Activated CD8-positive, alpha-beta T cell treated with anti-CD3 and anti-CD28 coated beads, Interleukin-2, amount 10 ng/mL, durations not matched to agents 7 days and 5 days (primary cell): ENCODE results near the gene CHN2. TPM values are rescaled to one million over a fixed set of nuclear protein-coding genes. Genes with fewer than 3 reads are reported as not detected.

Experiments used
- ATAC-seq: fragments of 150-1000 bp; cut with Tn5 transposase; one replicate; pipeline ENCODE4 v1.10.0; 2021; ENCODE audit warnings: moderate library complexity
- CTCF ChIA-PET: fragments of 350-600 bp; sonication (Branson Sonifier 250); formaldehyde crosslinking; loops from one replicate; lab custom pipeline; 2021; ENCODE audit warnings: antibody characterized with exemption; lab: Charles Lee
- POLR2A ChIA-PET: fragments of 350-600 bp; sonication (Branson Sonifier 250); formaldehyde crosslinking; loops from one replicate; lab custom pipeline; 2021; ENCODE audit warnings: antibody characterized with exemption; lab: Charles Lee
- DNase-seq: peaks from one replicate; pipeline ENCODE4 v3.0.0-alpha.2; 2020
- H3K27ac Mint-ChIP-seq: one replicate; pipeline ENCODE4 v1.8.0; 2021; ENCODE audit warnings: mild to moderate bottlenecking, mixed read lengths
- H3K27me3 Mint-ChIP-seq: one replicate; pipeline ENCODE4 v1.8.0; 2021; ENCODE audit warnings: low read depth, mixed read lengths
- H3K36me3 Mint-ChIP-seq: one replicate; pipeline ENCODE4 v1.8.0; 2021; ENCODE audit warnings: low read depth, mixed read lengths
- H3K4me1 Mint-ChIP-seq: one replicate; pipeline ENCODE4 v1.8.0; 2021; ENCODE audit warnings: low read depth, mixed read lengths
- H3K4me3 Mint-ChIP-seq: one replicate; pipeline ENCODE4 v1.8.0; 2021; ENCODE audit warnings: mild to moderate bottlenecking, mixed read lengths
- H3K9me3 Mint-ChIP-seq: one replicate; pipeline ENCODE4 v1.8.0; 2022; ENCODE audit warnings: mixed read lengths; ENCODE audit not compliant: insufficient read depth
- total RNA-seq, 2 experiments: library from RNA; stranded (reverse); gene quantifications; one replicate each; pipeline ENCODE4 v1.2.3, GENCODE V29; 2021

CHN2 gene
- total RNA-seq, 2 experiments from 2014 or later = 8.7 to 9.2 TPM

GRCh38 chr7:29461996-29462395, 267.4 kb downstream of the CHN2 start:
- DNase-seq = no peak
- no peak for ATAC-seq
- CTCF ChIA-PET = no interaction called here
- no peak overlapping the region for H3K4me3 Mint-ChIP-seq
- H3K36me3 Mint-ChIP-seq = no peaks in the 10 kb centered on the region
- H3K9me3 Mint-ChIP-seq = no peaks in the 10 kb centered on the region
- H3K4me1 Mint-ChIP-seq = no peaks in the 10 kb centered on the region
- POLR2A ChIA-PET = no interaction called here
- no peaks in the 10 kb centered on the region for H3K27me3 Mint-ChIP-seq
- H3K27ac Mint-ChIP-seq = no peak overlapping the region

DNA sequence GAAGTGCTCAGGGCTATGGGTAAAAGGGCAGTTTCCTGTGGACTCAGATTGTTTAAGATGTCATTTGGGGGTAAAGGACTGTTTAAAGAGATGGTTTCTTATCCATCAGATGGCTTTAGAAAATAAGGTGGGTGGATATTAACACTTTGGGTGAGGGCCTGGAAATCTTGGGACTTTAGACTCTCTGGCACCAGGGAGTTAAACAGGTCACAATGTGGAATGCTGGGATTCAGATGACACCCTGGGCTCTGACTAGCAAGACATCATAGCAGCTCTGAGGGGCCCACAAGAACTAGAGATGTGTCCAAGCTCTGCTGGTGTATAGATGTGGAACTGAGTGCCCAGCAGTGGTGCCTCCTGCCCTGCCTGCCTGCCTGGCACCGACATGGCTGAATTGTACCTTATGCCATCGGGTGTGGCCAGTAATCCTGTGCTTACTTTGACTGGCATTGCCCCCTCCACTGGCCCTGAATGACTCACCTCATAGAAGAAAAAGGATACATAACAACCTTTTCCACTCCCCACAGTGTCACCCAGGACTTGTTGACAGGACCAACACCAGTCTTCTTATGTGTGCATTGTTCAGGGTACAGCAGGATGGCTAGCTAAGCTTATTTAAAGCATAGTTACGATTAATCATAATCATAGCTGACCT, 269.1 kb downstream of the CHN2 start:
- Mint-ChIP-seq H3K27ac (no peak overlapping the region), H3K36me3 (no peaks in the 10 kb centered on the region), H3K4me1 (no peaks in the 10 kb centered on the region), H3K4me3 (no peak overlapping the region), H3K9me3 (no peaks in the 10 kb centered on the region), H3K27me3 (no peaks in the 10 kb centered on the region)
- CTCF ChIA-PET = interaction anchor here (0.8 kb wide), 1 partner anchor 66 kb away, joined by 3 read pairs; no protein-coding TSS in a partner anchor
- POLR2A ChIA-PET = no interaction called here
- DNase-seq (no peak), ATAC-seq (no peak)

DNA sequence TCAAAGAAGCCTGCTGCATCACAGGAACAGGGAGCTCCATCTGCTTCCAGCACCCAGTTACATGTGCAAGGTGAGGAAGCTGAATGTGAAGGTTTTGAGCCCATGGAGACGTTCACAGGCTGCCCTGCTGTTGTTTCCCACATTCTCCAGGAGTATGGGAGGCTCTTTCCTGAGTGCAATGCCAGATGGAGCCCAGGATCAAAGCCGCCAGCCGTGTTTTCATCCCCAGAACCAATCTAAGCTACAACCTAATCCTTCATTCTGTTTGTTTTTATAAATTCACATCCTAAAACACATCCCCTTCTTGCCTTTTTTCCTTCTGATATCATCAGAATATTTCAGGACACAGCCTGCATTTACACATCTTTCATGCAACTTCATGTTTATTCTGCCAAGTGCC, 270.2 kb downstream of the CHN2 start:
- Mint-ChIP-seq H3K9me3 (no peaks in the 10 kb centered on the region), H3K4me1 (no peaks in the 10 kb centered on the region), H3K27ac (no peak overlapping the region), H3K36me3 (no peaks in the 10 kb centered on the region), H3K4me3 (no peak overlapping the region), H3K27me3 (no peaks in the 10 kb centered on the region)
- ATAC-seq = no peak
- ChIA-PET POLR2A (no interaction called here), CTCF (interaction anchor here (0.8 kb wide), 1 partner anchor 67 kb away, joined by 3 read pairs; no protein-coding TSS in a partner anchor)
- no peak for DNase-seq

GRCh38 chr7:29467193-29467926, 272.8 kb downstream of the CHN2 start:
- DNase-seq = no peak
- Mint-ChIP-seq H3K27me3 (no peaks in the 10 kb centered on the region), H3K9me3 (no peaks in the 10 kb centered on the region), H3K4me3 (no peak overlapping the region), H3K27ac (no peak overlapping the region), H3K4me1 (no peaks in the 10 kb centered on the region), H3K36me3 (no peaks in the 10 kb centered on the region)
- ChIA-PET CTCF (no interaction called here), POLR2A (no interaction called here)
- no peak for ATAC-seq

DNA sequence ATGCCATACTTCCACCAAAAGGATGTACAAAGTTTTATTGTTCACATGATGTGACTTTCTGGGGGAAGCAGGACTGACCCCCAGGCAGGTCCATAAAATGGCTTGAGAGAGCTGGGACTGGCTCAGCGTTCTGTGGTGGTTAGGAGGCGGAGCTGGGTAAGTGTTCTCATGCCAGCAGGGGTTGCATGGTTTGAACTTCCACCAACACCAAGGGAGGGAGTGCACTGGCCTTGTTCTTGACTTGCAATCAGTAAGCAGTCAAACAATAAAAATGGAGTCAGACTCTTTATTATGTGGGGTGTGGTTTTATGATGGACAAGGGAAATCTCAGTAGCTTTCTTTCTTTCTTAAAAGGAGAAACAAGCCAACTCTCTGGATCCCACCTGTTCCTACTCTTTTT, 273.6 kb downstream of the CHN2 start:
- H3K4me3 Mint-ChIP-seq = no peak overlapping the region
- ChIA-PET POLR2A (no interaction called here), CTCF (no interaction called here)
- DNase-seq (no peak), ATAC-seq (no peak)
- H3K27ac Mint-ChIP-seq = no peak overlapping the region
- H3K36me3 Mint-ChIP-seq = no peaks in the 10 kb centered on the region
- H3K9me3 Mint-ChIP-seq = no peaks in the 10 kb centered on the region
- H3K4me1 Mint-ChIP-seq = no peaks in the 10 kb centered on the region
- H3K27me3 Mint-ChIP-seq = no peaks in the 10 kb centered on the region

- Mint-ChIP-seq H3K36me3 (no peaks in the 10 kb centered on the region), H3K4me1 (no peaks in the 10 kb centered on the region), H3K4me3 (no peak overlapping the region), H3K9me3 (no peaks in the 10 kb centered on the region), H3K27ac (no peak overlapping the region), H3K27me3 (no peaks in the 10 kb centered on the region)
- ATAC-seq (no peak), DNase-seq (no peak)
- ChIA-PET POLR2A (interaction anchor here (0.6 kb wide), 1 partner anchor 564 kb away, joined by 3 read pairs; no protein-coding TSS in a partner anchor), CTCF (no interaction called here)
These were observed 274.7 kb downstream of the CHN2 start for GRCh38 chr7:29469281-29469680.

DNA sequence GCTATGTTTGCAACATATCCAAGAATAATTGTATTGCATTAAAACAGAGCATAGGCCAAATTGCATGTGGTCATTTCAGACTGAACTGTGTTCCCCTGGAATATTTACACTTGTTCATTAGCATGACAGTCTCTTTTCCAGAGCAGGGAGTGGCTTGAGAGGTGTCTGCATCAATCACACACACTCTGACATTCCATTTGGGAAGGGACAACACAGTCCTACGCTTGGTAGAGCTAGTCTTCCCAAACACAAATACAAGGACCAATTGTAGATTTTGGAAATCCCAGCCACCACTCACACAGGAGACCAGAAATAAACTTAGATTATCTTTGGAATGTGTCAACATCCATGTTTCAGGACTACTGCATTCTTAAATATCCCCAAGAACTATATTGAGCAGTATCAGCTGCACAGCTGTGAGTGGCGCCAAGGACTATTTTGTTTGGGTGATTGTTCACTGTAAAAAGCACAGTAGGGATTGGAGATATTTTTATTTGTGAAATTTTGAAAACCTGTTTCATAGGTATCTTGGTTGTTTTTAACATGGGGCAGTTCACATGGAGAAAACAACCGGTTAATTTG, 275.5 kb downstream of the CHN2 start:
- no peak overlapping the region for H3K4me3 Mint-ChIP-seq
- no peaks in the 10 kb centered on the region for H3K4me1 Mint-ChIP-seq
- ChIA-PET POLR2A (interaction anchor here (0.7 kb wide), 1 partner anchor 754 kb away, joined by 3 read pairs; no protein-coding TSS in a partner anchor), CTCF (no interaction called here)
- H3K27ac Mint-ChIP-seq = no peak overlapping the region
- no peak for DNase-seq
- H3K9me3 Mint-ChIP-seq = no peaks in the 10 kb centered on the region
- no peak for ATAC-seq
- H3K36me3 Mint-ChIP-seq = no peaks in the 10 kb centered on the region
- H3K27me3 Mint-ChIP-seq = no peaks in the 10 kb centered on the region

- ChIA-PET CTCF (no interaction called here), POLR2A (no interaction called here)
- Mint-ChIP-seq H3K4me1 (no peaks in the 10 kb centered on the region), H3K9me3 (no peaks in the 10 kb centered on the region), H3K27ac (no peak overlapping the region), H3K36me3 (no peaks in the 10 kb centered on the region), H3K4me3 (no peak overlapping the region), H3K27me3 (no peaks in the 10 kb centered on the region)
- ATAC-seq (no peak), DNase-seq (no peak)
These were observed 277.0 kb downstream of the CHN2 start for GRCh38 chr7:29471444-29472138.

DNA sequence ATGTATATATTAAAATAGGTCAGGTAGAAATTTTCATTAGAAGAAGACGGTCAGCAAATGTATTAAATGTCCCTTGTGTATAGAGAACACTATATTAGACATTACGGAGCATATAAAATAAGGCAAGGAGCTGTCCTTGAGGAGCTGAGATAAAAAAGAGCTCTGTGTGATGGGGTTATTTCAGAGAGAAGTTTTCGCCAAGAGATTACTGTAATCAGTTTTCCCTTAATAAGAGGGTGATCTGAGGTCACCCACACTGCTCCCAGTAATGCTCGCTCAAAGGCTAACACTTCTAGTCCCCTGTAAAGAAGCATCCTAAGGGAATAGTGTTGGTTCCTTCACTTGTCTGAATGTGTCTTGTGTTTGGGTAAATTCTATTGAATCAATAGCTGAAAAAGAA, 282.3 kb downstream of the CHN2 start:
- no peak overlapping the region for H3K4me3 Mint-ChIP-seq
- ATAC-seq = no peak
- H3K4me1 Mint-ChIP-seq = no peaks in the 10 kb centered on the region
- ChIA-PET CTCF (no interaction called here), POLR2A (no interaction called here)
- H3K36me3 Mint-ChIP-seq = no peaks in the 10 kb centered on the region
- H3K27ac Mint-ChIP-seq = no peak overlapping the region
- DNase-seq = no peak
- no peaks in the 10 kb centered on the region for H3K9me3 Mint-ChIP-seq
- H3K27me3 Mint-ChIP-seq = no peaks in the 10 kb centered on the region

GRCh38 chr7:29478226-29478625, 283.7 kb downstream of the CHN2 start:
- H3K27ac Mint-ChIP-seq = no peak overlapping the region
- H3K36me3 Mint-ChIP-seq = no peaks in the 10 kb centered on the region
- no peaks in the 10 kb centered on the region for H3K27me3 Mint-ChIP-seq

GRCh38 chr7:29478687-29479240, 284.2 kb downstream of the CHN2 start:
- Mint-ChIP-seq H3K9me3 (no peaks in the 10 kb centered on the region), H3K4me3 (no peak overlapping the region), H3K36me3 (no peaks in the 10 kb centered on the region), H3K27ac (no peak overlapping the region), H3K27me3 (no peaks in the 10 kb centered on the region), H3K4me1 (no peaks in the 10 kb centered on the region)
- POLR2A ChIA-PET = no interaction called here
- ATAC-seq (no peak), DNase-seq (no peak)
- CTCF ChIA-PET = no interaction called here

More at GRCh38 chr7:29478226-29478625, 283.7 kb downstream of the CHN2 start:
- POLR2A ChIA-PET = no interaction called here
- no peak overlapping the region for H3K4me3 Mint-ChIP-seq
- no peaks in the 10 kb centered on the region for H3K9me3 Mint-ChIP-seq
- CTCF ChIA-PET = no interaction called here
- DNase-seq (no peak), ATAC-seq (no peak)
- H3K4me1 Mint-ChIP-seq = no peaks in the 10 kb centered on the region
